ENCODE measurements around the gene TTLL11. TPM values are rescaled to one million over a fixed set of nuclear protein-coding genes. Genes with fewer than 3 reads are reported as not detected.
A peak's percentile ranks its signal among the peaks of the same experiment; 100 is the strongest.
"Not testable (repeated sequence)": the region's sequence is repeated elsewhere in the genome, so short reads cannot be mapped to it uniquely, and the experiment has no call there.

TTLL11 gene
- total RNA-seq, 1 experiment from 2014 or later = 3.5 TPM

DNA sequence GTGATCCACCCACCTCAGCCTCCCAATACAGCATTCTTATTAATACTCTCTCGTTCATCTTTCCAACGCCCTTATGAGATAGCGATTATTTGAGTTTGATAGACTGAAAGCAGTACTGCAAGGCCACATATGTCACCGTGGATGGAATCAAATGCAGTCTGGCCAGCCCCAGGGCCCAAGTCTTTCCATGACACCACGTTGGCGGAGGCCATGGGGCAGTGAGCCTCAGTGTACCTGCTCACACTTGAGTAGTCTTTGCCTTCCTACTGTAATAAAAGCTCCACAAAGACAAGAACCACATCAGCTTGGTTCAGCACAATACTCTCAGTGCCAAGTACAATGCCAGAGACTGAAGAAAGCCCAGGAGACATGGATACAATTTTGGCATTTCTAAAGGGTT is 88.5 kb downstream of the TTLL11 start:
- no peak for DNase-seq (ENCODE audit: low read depth)

DNA sequence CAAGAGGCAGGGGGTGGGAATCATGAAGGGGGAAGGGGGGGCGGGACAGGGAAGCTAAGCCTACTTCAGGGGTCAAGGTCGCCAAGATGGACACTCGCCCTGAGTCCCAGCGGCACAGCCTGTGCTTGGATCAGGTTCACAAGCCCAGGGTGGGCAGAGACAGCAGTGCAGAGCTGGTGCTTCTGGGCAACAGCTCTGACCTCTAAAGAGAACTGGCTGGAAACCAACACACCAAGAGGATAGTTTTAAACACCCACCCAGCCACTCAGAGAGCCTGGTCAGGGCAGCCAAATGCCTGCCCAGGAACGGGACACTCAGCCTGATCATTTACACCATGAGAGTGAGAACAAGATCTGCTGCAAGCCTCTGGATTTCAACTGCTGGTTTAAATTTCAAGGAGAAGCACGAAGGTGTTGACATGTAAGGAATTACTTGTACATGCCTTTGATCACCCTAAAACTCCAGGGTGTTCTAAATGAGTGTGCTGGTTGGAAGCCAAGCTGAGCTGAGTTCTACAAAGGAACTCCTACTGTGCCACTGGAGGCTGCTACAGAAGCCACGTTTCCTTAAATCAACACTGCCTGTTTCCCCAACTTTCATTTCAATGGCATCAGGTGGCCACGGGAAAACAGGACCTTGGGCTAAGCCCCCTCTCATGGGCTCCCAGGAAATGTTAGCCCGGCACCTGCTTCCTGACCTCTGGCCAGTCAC is 91.5 kb downstream of the TTLL11 start:
- DNase-seq (ENCODE audit: low read depth) = peak; percentile 25

DNA sequence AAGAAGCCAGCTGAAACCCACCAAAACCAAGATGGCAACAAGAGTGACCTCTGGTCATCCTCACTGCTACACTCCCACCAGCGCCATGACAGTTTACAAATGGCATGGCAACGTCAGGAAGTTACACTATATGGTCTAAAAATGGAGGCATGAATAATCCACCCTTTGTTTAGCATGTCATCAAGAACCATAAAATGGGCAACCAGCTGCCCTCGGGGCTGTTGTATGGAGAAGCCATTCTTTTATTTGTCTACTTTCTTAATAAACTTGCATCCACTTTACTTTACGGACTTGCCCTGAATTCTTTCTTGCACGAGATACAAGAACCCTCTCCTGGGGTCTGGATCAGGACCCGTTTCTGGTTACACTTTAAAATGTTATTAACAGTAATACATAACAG is 92.6 kb downstream of the TTLL11 start:
- DNase-seq (ENCODE audit: low read depth) = not testable (repeated sequence)

DNA sequence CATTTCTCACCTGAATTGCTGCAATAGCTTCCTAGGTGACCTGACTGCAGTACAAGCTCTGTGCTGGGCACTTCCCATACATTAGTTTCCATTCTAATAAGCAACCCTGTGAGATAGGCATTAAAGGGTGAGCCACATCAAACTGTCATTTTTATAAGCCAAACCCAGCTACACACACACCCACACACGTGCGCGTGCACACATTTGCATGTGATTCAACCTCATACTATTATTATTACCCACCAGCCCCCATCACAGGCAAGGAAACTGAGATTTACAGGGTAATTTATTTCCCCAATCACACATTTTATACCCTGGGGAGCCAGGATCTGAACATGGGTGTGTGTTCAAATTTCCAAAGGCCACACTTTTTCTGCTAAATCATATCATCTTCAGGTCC is 93.6 kb downstream of the TTLL11 start:
- DNase-seq (ENCODE audit: low read depth) = no peak

DNA sequence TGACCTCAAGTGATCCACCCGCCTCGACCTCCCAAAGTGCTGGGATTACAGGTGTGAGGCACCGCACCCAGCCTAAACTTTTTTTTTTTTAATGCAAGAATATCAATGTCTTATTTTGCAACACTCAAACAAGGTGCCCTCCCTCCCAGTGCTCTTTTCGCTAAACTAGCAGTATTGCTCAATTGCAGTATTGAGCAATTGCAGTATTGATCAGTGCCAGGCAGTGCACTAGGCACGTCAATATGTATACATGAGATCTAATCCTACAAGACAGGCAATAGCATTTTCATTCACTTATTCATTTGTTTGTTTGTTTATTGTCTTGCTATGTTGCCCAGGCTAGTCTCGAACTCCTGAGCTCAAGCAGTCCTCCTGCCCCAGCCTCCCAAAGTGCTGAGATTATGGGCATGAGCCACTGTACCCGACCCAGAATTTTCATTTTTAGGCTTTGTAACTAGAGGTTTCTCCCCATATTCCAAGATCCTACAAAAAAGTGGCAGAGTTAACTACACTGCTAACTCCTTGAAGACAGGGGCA is 94.5 kb downstream of the TTLL11 start:
- no peak for DNase-seq (ENCODE audit: low read depth)

DNA sequence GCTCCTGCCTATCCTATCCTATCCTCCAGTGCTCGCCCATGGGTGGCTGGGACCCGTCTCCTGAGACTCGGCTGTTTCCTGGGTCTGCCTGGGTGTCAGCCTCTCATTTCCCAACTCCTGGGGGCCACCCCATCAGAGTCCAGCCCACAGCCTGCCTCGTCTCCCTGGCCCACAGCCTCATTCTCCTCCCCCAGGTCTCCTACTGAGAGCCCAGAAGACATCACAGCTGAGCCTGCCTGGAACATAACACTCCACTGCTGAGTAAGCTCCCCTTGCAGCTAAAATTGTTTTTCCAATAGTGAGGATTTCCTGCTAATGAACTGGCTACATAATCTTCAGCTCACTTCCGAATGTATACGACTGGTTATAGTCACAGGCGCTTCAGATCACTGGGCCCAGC is 95.3 kb downstream of the TTLL11 start:
- peak; percentile 28 for DNase-seq (ENCODE audit: low read depth)

DNA sequence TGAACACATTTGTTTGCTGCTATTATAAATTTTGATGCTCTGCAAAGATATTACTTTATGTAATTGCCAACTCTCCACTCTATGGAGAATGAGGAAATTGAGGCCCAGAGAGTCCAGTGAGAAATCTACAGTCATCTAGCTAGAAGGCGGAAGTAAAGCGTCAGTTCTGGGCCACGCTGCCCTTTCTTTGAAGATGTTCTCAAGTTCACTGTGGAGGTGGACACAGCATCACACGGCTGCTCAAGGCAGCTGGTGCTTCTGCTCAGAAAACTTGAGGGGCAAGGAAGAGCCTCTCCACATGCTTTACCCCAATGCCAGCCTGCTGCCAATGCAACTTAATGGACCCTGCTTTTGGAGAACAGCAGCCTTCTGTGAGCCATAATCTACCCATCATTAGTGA is 96.3 kb downstream of the TTLL11 start:
- no peak for DNase-seq (ENCODE audit: low read depth)

DNA sequence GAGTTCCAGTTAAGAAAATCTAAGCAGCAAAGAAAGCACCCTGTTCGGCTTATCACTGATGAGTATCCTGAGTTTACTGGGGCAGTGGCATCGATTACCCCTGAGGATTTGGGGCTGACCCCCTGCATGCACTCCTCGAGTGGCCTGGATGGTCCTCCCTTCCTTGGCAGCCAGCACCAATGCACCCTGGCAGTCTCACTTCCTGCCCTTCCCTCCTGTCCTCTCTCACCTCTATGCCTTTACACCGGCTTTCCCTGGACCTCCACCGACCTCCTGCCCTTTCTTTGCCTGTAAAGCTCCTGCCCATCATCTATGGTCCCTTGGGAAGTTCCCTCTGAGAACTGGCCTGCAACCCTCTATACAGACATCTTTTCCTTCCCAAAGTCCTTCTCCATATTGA is 97.1 kb downstream of the TTLL11 start:
- DNase-seq (ENCODE audit: low read depth) = no peak

DNA sequence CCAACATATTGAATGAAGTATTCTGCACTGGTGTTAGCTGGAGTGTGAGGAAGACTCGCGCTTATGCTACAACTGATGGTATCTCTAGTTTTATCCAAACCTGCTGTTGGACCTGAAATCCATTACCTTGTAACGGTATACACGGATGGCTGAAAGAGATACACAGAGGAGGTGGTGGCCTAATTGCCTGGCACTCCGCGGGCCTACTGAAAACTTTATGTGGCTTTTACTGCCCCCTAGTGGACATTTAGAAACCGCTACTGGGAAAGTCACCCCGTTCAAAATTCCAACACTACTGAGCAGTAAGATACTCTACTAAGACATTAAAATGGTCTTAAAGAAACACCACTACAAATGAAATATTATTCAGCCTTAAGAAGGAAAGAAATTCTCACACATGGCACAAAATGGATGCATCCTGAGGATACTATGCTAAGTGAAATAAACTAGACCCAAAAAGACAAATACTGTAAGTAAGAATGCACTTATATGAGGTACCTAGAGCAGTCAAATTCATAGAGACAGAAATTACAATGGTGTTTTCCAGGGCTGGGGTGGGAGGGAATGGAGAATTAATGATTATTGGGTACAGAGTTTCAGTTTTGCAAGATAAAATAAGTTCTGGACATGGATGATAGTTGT is 100.4 kb downstream of the TTLL11 start:
- peak; percentile 74 for DNase-seq (ENCODE audit: low read depth)

DNA sequence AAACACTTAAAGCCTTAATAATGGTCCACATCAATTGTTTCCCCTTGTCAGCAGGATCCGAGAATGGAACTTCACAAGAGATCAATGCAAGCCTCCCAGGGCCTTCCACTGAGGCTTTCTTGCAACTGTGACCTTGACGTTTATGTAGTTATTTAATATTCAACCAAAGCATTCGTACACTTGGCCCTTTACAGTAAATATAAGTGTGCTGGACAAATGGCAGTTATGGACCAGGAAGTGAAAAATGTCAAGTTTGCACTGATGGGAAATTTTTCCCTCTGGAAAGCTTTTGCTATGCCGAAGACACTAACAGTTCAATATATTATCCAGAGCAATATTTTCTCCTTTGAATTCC is 101.8 kb downstream of the TTLL11 start:
- no peak for DNase-seq (ENCODE audit: low read depth)

DNA sequence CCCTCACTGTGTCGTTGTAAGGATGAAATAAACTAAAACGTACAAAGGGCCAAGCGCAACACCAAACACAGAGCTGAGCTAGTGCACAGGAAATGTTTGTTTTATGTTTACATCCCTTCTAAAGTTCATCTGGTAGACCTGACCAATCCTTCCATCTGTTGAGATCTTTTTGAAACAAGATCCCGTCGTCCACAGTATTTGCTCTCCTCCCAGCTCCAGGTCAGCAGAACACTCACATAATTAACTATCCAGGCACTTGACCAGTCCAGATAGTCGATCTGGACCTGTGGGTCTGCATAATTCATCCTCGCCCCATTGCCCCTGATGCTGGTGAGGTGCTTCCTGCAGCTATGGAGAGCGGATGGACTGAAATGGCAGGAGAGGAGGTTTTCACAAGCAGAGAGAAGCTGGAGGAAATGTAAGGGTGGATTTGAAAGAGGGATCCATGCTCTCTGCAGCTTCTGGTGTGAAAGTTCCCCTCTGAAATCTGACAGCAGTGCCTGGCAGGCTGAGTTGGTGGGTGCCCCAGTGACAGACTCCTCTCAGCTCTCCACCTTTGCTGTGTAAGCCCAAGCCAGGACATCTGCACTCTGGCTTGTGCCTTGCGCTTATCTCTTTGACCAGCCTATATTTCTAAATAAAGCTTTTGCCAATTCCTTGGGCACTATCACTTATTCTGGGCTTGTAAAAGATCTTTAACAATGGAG is 102.4 kb downstream of the TTLL11 start:
- DNase-seq (ENCODE audit: low read depth) = no peak

DNA sequence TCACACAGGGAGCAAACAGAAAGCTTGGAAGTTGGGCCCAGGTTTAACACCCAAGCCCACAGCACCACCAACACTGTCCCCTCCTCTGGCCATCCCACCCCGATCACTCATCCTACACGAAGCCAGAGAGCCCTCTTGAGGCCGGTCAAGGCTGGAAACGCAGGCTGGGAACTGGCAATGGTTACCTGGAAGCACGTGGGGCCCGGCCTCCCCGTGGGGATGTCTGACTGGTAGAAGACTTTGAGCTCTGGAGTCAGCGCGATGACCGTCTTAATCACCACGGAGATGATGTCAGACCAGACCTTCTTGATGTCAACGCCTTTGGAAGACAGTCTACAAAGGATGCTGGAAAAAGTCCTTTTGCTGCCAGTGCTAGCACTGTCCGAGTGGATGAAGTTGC is 104.1 kb downstream of the TTLL11 start:
- DNase-seq (ENCODE audit: low read depth) = peak; percentile 60

GRCh38 chr9:121987314-121987713 is 105.8 kb downstream of the TTLL11 start:
- DNase-seq (ENCODE audit: low read depth) = no peak

GRCh38 chr9:121985792-121986494 is 107.2 kb downstream of the TTLL11 start:
- peak; percentile 25 for DNase-seq (ENCODE audit: low read depth)

- DNase-seq (ENCODE audit: low read depth) = peak; percentile 68
Observed at GRCh38 chr9:121984726-121985402, 108.2 kb downstream of the TTLL11 start.

DNA sequence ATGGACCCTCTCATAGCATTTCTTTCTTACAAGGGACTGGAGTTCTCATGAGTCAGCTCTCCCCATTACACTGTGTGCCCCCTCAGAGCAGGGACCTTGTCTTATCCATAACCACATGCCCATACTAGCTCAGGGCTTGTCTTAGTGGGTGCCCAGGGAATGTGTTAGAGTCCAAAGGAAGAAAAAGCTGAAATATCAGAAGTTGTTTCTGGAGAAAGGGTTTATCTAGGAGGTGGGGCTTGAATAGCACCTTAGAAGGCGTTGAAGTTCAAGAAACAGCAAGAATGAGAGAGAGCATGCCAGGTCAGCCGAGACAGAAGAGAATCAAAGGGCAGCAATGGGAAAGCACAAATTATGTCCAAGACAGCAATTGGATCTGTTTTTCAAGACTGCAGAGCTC is 109.4 kb downstream of the TTLL11 start:
- DNase-seq (ENCODE audit: low read depth) = no peak

GRCh38 chr9:121981118-121981883 is 111.8 kb downstream of the TTLL11 start:
- DNase-seq (ENCODE audit: low read depth) = no peak

DNA sequence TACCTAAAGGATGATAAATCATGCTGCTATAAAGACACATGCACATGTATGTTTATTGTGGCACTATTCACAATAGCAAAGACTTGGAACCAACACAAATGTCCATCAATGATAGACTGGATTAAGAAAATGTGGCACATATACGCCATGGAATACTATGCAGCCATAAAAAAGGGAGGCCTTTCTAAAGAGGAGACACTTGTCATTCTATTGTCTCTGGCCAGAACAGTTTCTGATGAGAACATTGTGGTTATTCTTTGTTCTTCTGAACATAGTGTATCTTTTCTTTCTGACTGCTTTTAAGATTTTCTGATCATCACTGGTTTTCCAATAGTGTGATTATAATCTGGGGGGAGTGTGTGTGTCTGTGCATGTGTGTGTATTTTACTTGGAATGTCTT is 112.4 kb downstream of the TTLL11 start:
- DNase-seq (ENCODE audit: low read depth) = not testable (repeated sequence)

- DNase-seq (ENCODE audit: low read depth) = no peak
Observed at GRCh38 chr9:121979736-121980135, 113.4 kb downstream of the TTLL11 start.

- DNase-seq (ENCODE audit: low read depth) = no peak
Observed at GRCh38 chr9:121976751-121977150, 116.4 kb downstream of the TTLL11 start.

GRCh38 chr9:121975801-121976277 is 117.3 kb downstream of the TTLL11 start:
- no peak for DNase-seq (ENCODE audit: low read depth)
